HG03139 (cell line): ENCODE results near the gene RASA3.
"Not testable (repeated sequence)": the region's sequence is repeated elsewhere in the genome, so short reads cannot be mapped to it uniquely, and the experiment has no call there.

Experiments used
- ATAC-seq: cut with Tn5 transposase; IDR thresholded peaks from one replicate; pipeline ENCODE4 v1.9.1; 2021; ENCODE audit not compliant: unreplicated experiment

RASA3 gene

GRCh38 chr13:114023716-114024602 is 108.5 kb downstream of the RASA3 start:
- no peak for ATAC-seq

- no peak for ATAC-seq
Measured at GRCh38 chr13:114022876-114023275, 109.5 kb downstream of the RASA3 start.

DNA sequence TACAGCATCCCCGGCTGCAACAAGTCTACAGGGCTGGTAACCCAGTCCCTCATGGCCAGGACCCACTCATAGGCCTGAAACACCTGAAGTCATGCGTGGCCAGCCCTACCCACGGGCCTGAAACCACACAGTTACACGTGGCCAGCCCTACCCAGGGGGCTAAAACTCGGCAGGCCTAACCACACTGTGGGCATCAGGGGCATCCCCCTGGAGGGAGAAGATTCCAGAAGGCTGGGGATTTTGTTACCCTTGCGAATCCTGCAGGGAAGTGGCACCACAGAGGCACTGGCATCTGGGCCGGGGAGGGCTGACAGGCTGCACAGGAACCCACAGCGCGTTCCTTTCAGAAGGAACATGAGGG is 110.1 kb downstream of the RASA3 start:
- no peak for ATAC-seq

DNA sequence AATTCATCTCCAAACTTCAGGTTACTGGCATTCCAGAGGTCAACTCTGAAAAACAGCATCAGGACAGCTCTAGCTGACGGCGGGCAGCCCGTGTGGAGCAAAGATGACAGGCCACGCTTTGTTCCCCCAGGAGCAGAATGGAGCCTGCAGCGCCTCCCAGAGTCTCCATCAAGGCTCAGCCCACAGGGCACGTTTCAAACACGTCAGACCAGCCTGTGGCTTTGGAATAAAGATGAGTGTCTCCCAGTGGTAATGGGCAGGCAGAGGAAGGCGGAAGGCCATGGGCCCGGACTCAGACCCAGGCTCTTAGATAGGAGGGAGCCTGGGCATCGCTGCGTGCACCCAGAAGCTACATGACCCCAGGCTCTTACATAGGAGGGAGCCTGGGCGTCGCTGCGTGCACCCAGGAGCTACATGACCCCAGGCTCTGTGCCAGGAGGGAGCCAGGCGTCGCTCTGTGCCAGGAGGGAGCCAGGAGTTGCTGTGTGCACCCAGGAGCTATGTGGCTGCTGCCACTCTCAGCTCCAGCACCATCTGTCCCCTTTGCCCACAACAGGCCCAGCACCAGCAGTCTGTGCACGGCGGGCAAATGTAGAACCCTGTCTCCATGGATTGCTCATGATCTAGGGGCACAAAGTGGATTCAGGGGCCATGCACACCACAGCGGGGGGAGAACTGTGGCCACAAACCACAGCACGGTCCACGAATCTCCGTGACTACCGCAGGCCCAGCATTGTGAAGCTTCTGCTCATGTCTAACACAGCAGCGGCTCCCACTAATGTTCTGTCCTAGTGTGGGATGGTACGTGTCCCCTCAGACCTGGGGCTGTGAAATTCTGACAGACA is 110.7 kb downstream of the RASA3 start:
- ATAC-seq: no peak

DNA sequence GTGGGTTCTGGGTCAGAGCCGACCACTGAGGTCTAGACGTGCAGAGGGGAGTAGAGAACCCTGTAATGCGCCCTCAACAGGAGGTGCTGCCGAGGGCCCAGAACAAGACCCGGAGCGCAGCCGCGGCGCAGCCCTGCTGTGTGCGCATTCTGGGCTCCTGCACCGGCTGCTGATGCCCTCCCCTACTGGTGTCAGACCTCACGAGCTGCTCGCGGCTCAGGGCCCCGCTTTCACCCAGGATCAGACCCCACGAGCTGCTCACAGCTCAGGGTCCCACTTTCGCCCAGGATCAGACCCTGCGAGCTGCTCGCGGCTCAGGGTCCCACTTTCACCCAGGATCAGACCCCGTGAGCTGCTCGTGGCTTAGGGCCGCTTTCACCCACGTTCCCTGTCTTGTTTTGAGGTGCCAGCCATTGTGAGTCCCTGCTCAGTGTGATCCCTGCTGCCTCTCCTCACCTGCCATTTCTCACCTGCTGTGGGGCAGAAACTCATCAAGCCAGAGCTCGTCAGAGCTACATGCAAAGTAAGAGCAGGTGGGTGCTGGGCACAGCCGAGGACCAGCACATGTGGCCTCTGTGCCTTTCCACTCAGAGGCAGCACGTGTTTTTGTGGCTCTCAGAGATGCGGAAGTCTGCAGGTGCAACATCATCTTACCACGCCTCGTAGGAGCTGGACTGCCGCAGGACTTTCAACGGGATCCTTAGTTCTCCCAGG is 111.5 kb downstream of the RASA3 start:
- ATAC-seq: no peak

GRCh38 chr13:114020134-114020533 is 112.3 kb downstream of the RASA3 start:
- ATAC-seq: not testable (repeated sequence)

- ATAC-seq: no peak
Measured at GRCh38 chr13:114019367-114019766, 113.1 kb downstream of the RASA3 start.

GRCh38 chr13:114018461-114019055 is 113.9 kb downstream of the RASA3 start:
- ATAC-seq: no peak

- ATAC-seq: no peak
Measured at GRCh38 chr13:114017966-114018365, 114.5 kb downstream of the RASA3 start.

- ATAC-seq: no peak
Measured at GRCh38 chr13:114017028-114017630, 115.3 kb downstream of the RASA3 start.

GRCh38 chr13:114016321-114017027 is 115.9 kb downstream of the RASA3 start:
- ATAC-seq: no peak

DNA sequence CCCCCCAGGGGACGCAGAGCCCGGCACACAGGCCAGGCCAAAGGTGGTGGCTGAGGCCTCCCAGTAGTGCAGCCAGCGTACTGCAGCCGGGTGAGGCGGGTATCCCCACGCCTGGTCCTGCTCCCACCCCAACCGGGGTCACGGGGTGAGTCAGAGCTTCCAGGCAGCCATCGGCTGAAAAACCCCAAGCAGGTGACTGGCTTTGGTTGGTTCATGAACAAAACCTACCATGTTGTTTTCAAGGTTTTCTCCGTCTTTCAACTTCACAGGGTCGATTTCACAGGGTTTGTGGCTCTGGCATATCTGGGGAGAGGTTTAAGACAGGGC is 116.5 kb downstream of the RASA3 start:
- no peak for ATAC-seq

- no peak for ATAC-seq
Measured at GRCh38 chr13:114015111-114015968, 117.1 kb downstream of the RASA3 start.

GRCh38 chr13:114013952-114014629 is 118.3 kb downstream of the RASA3 start:
- no peak for ATAC-seq

DNA sequence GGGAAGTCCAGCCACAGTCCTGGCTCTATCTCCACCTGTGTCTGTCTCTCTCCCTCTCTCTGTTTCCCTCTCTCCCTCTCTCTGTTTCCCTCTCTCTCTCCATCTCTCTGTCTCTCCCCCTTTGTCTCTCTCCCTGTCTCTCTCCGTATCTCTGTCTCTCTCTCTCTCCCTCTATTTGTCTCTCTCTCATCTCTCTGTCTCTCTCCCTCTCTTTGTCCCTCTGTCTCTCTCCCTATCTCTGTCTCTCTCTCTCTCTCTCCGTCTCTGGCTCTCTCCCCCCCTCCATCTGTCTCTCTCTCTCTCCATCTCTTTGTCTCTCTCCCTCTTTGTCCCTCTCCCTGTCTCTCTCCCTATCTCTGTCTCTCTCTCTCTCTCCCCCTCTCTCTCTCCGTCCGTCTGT is 119.1 kb downstream of the RASA3 start:
- ATAC-seq: no peak

- ATAC-seq: no peak
Measured at GRCh38 chr13:114012921-114013320, 119.5 kb downstream of the RASA3 start.

- no peak for ATAC-seq
Measured at GRCh38 chr13:114012141-114012540, 120.3 kb downstream of the RASA3 start.

DNA sequence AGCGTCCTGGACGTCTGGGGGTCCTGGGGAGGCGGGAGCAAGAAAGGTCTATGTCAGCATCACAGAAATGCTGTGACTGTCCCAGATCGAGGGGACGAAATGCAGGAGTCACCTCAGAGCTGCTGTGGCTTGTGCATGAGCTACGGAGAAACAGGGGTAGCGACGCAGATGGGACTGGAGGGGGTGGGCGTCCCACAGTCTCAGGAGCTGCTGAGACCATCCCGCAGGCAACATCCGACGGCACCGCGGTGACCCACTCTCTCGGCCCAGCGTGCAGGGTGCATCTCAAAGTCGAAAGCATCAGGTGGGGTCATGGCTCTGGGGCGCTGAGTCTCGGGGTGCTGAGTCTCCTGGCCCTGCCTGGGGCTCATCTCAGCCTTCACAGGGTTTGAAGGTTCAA is 121.2 kb downstream of the RASA3 start:
- no peak for ATAC-seq
